Upper lobe of left lung (tissue), 4 donors: ENCODE data around the gene YKT6.

Experiments used
- CTCF ChIP-seq, 6 experiments: fragments of 450-650 bp in 4 of 6; fragments of 200-600 bp in 2 of 6; sonication (generic) in 2 of 6; IDR thresholded peaks; one replicate each; pipeline ENCODE4 v1.5.1; 2016 to 2019; ENCODE audit warnings: antibody characterized with exemption in 6 of 6
- EP300 ChIP-seq, 4 donors: sonication (generic); formaldehyde crosslinking; IDR thresholded peaks; one replicate each; pipeline ENCODE4 v1.5.1; 2017; ENCODE audit warnings: antibody characterized with exemption in 4 of 4, control low read depth in 2 of 4
- POLR2A ChIP-seq, 4 donors: fragments of 450-650 bp; IDR thresholded peaks; one replicate each; pipeline ENCODE4 v1.5.1; 2016 to 2017; ENCODE audit warnings: antibody characterized with exemption in 4 of 4, mild to moderate bottlenecking in 2 of 4
- POLR2AphosphoS5 ChIP-seq, 2 donors: sonication (generic); formaldehyde crosslinking; IDR thresholded peaks; one replicate each; pipeline ENCODE4 v1.5.1; 2017; ENCODE audit warnings: antibody characterized with exemption in 2 of 2

- no peak for TF ChIP-seq CTCF (IDR thresholded peaks at IDR 0.05)
- no peak for TF ChIP-seq EP300 (IDR thresholded peaks at IDR 0.05)
- no peak for TF ChIP-seq POLR2AphosphoS5 (IDR thresholded peaks at IDR 0.05)
- TF ChIP-seq POLR2A (IDR thresholded peaks at IDR 0.05), result no peak
Observed at GRCh38 chr7:44231088-44231487, 30.3 kb downstream of the YKT6 start.
